Suppressor macrophage (primary cell): Measurements from ENCODE around the gene NAGA.
"Not testable (repeated sequence)": the region's sequence is repeated elsewhere in the genome, so short reads cannot be mapped to it uniquely, and the experiment has no call there.

Experiments
- DNase-seq, 4 experiments: peaks; one replicate each; pipeline ENCODE4 v3.0.0-alpha.2; 2020 to 2022

The NAGA gene

GRCh38 chr22:42074846-42075676, 4.4 kb upstream of the NAGA start:
- no peak for DNase-seq

- peak; percentile 43 to 69 (median 47) for DNase-seq
Observed at GRCh38 chr22:42074132-42074811, 3.7 kb upstream of the NAGA start, which contains the start of gene PHETA2. TSS of gene PHETA2 (plus strand) at chr22:42074248. CDS start at chr22:42077294, 3,046 bp downstream.

GRCh38 chr22:42073621-42074041, 3.0 kb upstream of the NAGA start:
- no peak for DNase-seq

- no peak for DNase-seq
Observed at GRCh38 chr22:42072606-42073330, 2.2 kb upstream of the NAGA start.

GRCh38 chr22:42071508-42071907, 896 bp upstream of the NAGA start:
- DNase-seq = not testable (repeated sequence)

- peak; percentile 67 to 85 (median 79) for DNase-seq
Observed at GRCh38 chr22:42069801-42070516, 653 bp downstream of the NAGA start.

- no peak for DNase-seq
Observed at GRCh38 chr22:42068291-42068690, 2.3 kb downstream of the NAGA start.

GRCh38 chr22:42067671-42068251, 2.9 kb downstream of the NAGA start:
- no peak for DNase-seq

GRCh38 chr22:42066937-42067336, 3.7 kb downstream of the NAGA start:
- DNase-seq = no peak

- DNase-seq = no peak
Observed at GRCh38 chr22:42066126-42066761, 4.4 kb downstream of the NAGA start.

- DNase-seq = no peak
Observed at GRCh38 chr22:42065438-42066125, 5.0 kb downstream of the NAGA start.

GRCh38 chr22:42064629-42065028, 6.0 kb downstream of the NAGA start:
- no peak for DNase-seq

- DNase-seq = no peak
Observed at GRCh38 chr22:42062506-42063170, 8.0 kb downstream of the NAGA start.

- no peak for DNase-seq
Observed at GRCh38 chr22:42061041-42061440, 9.6 kb downstream of the NAGA start.

GRCh38 chr22:42060489-42060888, 10.1 kb downstream of the NAGA start:
- DNase-seq = no peak

- no peak for DNase-seq
Observed at GRCh38 chr22:42056757-42057511, 13.7 kb downstream of the NAGA start.

- DNase-seq = no peak
Observed at GRCh38 chr22:42052765-42053164, 17.8 kb downstream of the NAGA start.

- DNase-seq = no peak
Observed at GRCh38 chr22:42050641-42051180, 19.9 kb downstream of the NAGA start.

- DNase-seq = no peak
Observed at GRCh38 chr22:42041784-42042183, 28.8 kb downstream of the NAGA start.
